Activated T-cell treated with anti-CD3 and anti-CD28 coated beads, Interleukin-2, amount 50 U/mL, for 4 hours (primary cell): ENCODE measurements around the gene KNSTRN. TPM values are rescaled to one million over a fixed set of nuclear protein-coding genes. Genes with fewer than 3 reads are reported as not detected.

ENCODE experiments used
- ATAC-seq, 2 donors: fragments of 200-7000 bp; cut with Tn5 transposase; one replicate each; pipeline ENCODE4 v1.10.0; 2021
- DNase-seq: peaks from one replicate; pipeline ENCODE4 v3.0.0-alpha.2; 2020
- H3K27me3 Mint-ChIP-seq: one replicate; pipeline ENCODE4 v1.8.0; 2021; ENCODE audit warnings: low read depth, mixed read lengths
- H3K36me3 Mint-ChIP-seq: one replicate; pipeline ENCODE4 v1.8.0; 2022; ENCODE audit warnings: mixed read lengths; ENCODE audit not compliant: insufficient read depth
- H3K4me1 Mint-ChIP-seq: one replicate; pipeline ENCODE4 v1.8.0; 2021; ENCODE audit warnings: low read depth, mixed read lengths
- H3K4me3 Mint-ChIP-seq: one replicate; pipeline ENCODE4 v1.8.0; 2021; ENCODE audit warnings: mild to moderate bottlenecking, moderate library complexity, mixed read lengths
- H3K9me3 Mint-ChIP-seq: one replicate; pipeline ENCODE4 v1.8.0; 2021; ENCODE audit warnings: mixed read lengths
- total RNA-seq, 3 donors: library from RNA; stranded (reverse); gene quantifications; one replicate each; pipeline ENCODE4 v1.2.1, GENCODE V29; 2021

KNSTRN gene
- total RNA-seq, 3 donors from 2014 or later, result 22.6 to 37.0 (median 29.1) TPM

DNA sequence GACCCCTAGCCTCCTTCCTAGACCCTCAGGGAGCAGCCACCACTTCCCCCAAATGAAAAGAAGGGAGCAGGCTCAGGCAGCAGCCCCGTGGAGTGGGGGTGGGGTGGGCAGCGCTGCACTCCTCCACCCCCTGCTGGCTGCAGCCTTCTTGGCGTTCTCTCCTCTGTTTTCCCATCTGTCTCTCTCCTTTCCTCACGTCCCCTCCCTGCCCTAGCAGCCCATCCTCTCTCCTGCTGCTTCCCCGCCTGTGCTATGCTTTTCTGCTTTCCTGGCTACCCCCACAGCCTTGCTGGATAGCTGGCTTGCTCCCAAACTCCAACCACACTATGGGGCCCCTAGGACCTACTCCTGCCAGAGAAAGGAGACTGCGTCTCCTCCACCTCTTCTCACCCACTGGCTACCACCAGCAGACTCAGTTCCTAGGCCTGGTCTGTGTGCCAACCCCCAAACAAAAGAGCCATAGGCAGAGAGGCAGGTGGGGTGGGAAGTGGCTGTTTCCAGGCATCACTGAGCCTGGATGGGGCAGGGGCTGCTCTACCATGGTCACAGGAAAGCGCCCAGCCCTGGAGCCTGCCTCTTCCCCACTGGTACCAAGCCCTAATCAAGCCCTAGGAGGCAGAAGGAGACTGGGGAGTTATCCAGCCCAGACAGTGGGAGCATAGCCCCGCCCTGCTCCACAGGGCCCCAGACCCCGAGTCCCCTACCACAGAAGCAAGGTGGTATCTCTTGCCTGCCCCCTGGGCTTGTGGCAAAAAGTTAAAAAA is 27.9 kb upstream of the KNSTRN start:
- Mint-ChIP-seq H3K36me3 (no peaks in the 10 kb centered on the region), H3K4me1 (peaks cover 7% of the 10 kb centered on the region)
- ATAC-seq, result no peak

DNA sequence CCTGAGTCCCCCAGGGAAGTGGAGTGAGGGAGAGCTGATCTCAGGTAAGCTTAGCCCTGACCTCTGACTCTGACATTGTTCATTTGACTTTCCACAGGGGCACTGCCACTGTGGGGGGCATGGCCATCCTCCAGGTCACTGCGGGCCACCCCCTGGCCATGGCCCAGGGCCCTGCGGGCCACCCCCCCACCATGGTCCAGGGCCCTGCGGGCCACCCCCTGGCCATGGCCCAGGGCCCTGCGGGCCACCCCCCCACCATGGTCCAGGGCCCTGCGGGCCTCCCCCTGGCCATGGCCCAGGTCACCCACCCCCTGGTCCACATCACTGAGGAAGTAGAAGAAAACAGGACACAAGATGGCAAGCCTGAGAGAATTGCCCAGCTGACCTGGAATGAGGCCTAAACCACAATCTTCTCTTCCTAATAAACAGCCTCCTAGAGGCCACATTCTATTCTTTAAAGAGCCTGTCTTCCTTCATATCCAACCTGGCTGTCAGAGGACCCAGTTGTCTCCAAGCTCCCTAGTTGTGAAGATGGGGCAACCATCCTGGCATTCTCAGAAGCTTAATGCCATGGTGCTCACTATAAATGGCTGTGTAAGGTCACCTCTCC is 26.4 kb upstream of the KNSTRN start:
- no peaks in the 10 kb centered on the region for H3K36me3 Mint-ChIP-seq
- peaks cover 10% of the 10 kb centered on the region for H3K27me3 Mint-ChIP-seq
- no peak overlapping the region for H3K4me3 Mint-ChIP-seq
- ATAC-seq, result no peak
- no peak for DNase-seq
- H3K9me3 Mint-ChIP-seq, result no peaks in the 10 kb centered on the region
- H3K4me1 Mint-ChIP-seq, result peaks cover 7% of the 10 kb centered on the region

More for the DNA sequence above, 27.9 kb upstream of the KNSTRN start:
- Mint-ChIP-seq H3K27me3 (peaks cover 10% of the 10 kb centered on the region), H3K9me3 (no peaks in the 10 kb centered on the region), H3K4me3 (no peak overlapping the region)
- no peak for DNase-seq

DNA sequence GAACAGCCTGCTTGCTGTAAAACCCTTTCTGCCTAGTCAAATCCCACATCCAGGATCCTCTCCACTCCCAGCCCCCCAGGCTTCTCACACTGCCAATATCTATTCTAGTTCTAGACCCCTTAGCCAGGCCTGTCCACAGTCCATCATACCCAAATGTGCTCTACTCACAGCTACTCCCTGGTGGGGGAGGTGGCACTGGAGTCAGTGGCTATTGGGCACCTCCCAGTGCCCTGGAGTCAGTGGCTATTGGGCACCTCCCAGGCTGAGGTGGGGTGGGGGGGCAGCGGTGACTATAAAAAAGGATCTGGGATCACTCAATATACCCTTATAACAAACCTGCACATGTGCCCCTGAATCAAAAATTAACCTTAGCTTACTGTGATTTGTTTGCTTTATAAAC is 25.3 kb upstream of the KNSTRN start:
- no peaks in the 10 kb centered on the region for H3K9me3 Mint-ChIP-seq
- DNase-seq, result no peak
- H3K36me3 Mint-ChIP-seq, result no peaks in the 10 kb centered on the region
- no peak for ATAC-seq
- peaks cover 10% of the 10 kb centered on the region for H3K27me3 Mint-ChIP-seq
- H3K4me3 Mint-ChIP-seq, result peak overlapping the region; percentile 76
- H3K4me1 Mint-ChIP-seq, result peaks cover 7% of the 10 kb centered on the region

DNA sequence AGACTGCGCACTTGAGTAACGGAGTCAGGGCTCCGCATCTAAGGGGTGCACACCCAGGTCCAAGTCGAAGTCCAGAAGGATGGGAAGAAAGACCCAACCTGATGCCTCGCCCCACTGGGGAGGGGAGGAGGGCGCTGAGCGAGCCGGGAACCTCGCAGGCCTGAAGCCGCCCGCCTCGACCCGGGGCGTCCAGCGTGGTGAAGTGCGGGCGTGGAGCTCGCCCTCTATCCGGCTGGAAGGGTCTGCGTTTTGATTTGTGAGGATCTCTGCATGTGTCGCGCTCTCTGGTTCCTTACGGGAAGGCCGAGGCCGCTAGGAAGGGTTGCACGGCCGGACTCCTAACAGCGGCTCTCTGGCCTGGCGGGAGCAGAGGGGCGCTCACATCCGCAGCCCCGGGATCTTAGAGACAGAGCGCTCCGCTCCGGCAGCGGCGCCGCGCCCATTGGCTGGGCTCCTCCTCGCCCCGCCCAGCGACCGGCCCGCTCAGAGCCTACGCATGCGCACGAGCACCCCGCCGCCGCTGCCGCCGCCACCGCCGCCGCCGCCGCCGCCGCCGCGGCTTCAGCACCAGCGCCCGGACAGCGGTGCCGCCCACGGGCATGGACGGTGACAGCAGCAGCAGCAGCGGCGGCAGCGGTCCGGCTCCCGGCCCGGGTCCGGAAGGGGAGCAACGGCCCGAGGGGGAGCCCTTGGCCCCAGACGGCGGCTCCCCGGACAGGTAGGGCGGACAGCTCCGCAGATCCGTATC is 24.6 kb upstream of the KNSTRN start, which contains the start of gene DISP2:
DISP2 (plus strand) TSS at position 497 of the 748 bp plus-strand sequence; CDS start at position 600, 103 bp downstream.
- Mint-ChIP-seq H3K4me1 (peaks cover 7% of the 10 kb centered on the region), H3K36me3 (peaks cover 3% of the 10 kb centered on the region), H3K9me3 (no peaks in the 10 kb centered on the region), H3K27me3 (peaks cover 10% of the 10 kb centered on the region), H3K4me3 (peak within 1 kb of the TSS; percentile 76)
- ATAC-seq, result peak; percentile 95
- peak; percentile 84 for DNase-seq

DNA sequence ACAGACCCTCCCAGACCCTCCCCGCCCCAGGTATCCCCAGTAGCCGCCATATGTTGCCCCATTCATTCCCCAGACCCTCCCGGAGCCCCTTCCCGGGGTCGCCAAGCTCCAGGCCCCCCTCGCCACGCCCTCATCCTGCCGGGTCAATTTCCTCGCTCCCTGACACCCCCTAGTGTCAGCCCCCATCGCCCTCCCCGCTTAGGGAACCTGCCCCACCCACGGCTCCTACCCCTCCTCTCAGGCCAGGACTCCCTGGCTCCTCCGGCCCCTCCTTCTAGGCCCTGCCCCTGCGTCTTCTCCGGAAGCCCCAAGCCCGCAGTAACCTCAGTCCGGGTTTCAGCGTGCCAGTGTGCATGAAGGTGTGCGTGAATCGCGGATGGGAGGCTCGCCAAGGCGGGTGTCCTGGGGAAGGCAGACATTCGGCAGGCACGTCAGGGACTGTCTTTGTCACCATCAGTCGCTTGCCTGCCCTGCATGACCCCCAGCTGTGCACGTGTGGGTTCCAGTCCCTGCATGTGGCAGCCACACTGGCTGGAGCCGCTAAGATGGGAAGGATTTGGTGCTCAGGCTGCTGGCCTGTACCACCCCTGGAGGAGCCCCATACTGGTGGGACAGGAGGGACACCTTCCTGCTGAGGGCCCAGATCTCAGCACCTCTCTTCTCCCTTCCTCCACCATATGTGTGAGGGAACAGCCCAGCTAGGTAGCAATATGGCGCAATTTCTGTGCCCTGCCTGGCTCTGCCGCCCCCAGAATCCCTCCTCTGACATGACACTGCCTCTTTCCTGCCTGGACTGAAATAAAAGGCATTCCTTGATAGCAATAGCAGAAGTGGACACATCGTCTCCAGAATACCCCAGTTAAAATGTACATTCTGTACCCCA is 23.8 kb upstream of the KNSTRN start:
- Mint-ChIP-seq H3K27me3 (peaks cover 8% of the 10 kb centered on the region), H3K4me3 (peak overlapping the region; percentile 75), H3K4me1 (peaks cover 7% of the 10 kb centered on the region), H3K36me3 (peaks cover 3% of the 10 kb centered on the region), H3K9me3 (no peaks in the 10 kb centered on the region)
- DNase-seq (peak; percentile 38), ATAC-seq (peak; percentile 42 to 46)

DNA sequence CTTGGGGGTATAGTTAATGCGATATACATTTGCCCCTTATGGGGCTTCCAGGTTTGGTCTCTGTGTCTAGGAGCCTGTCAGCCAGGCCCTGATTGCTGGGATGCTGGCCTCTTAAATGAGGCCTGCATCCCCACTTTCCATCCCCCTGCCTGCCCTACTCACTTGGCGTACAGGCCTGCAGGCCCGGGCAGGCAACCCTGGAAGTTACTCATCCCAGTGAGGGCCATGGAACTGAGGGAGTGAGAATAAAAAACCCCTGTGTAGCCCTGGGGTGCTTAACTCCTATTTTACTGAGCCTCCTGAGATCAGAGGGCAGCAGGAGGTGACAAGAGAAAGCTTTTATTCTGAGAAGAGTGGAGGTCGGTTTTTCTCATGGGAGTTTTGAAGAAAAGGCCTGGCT is 22.5 kb upstream of the KNSTRN start:
- H3K4me1 Mint-ChIP-seq, result peaks cover 7% of the 10 kb centered on the region
- DNase-seq (no peak), ATAC-seq (no peak)
- H3K4me3 Mint-ChIP-seq, result no peak overlapping the region
- peaks cover 3% of the 10 kb centered on the region for H3K36me3 Mint-ChIP-seq
- H3K27me3 Mint-ChIP-seq, result peaks cover 6% of the 10 kb centered on the region
- H3K9me3 Mint-ChIP-seq, result no peaks in the 10 kb centered on the region

DNA sequence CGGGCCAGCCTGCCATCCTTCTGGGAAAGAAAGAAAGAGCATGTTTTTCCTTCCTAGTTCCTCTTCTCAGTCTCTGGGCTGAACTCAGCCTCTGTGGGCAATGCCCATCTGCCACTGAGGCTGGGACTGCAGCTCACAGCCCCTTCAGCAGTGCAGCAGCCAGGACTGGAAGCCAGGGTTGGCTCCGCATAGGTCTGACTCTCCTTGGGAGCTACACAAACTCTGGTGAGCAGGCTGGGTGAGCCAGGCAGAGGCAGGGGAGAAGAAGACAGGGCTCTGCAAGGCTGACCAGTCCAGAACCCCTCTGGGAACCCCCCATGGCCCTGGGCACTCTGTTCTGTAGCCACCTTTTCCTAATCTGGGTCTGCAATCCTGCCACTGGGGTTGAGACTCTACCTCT is 20.9 kb upstream of the KNSTRN start:
- no peaks in the 10 kb centered on the region for H3K27me3 Mint-ChIP-seq
- peaks cover 3% of the 10 kb centered on the region for H3K36me3 Mint-ChIP-seq
- ATAC-seq (no peak), DNase-seq (no peak)
- no peaks in the 10 kb centered on the region for H3K9me3 Mint-ChIP-seq
- H3K4me1 Mint-ChIP-seq, result peaks cover 15% of the 10 kb centered on the region
- no peak overlapping the region for H3K4me3 Mint-ChIP-seq

DNA sequence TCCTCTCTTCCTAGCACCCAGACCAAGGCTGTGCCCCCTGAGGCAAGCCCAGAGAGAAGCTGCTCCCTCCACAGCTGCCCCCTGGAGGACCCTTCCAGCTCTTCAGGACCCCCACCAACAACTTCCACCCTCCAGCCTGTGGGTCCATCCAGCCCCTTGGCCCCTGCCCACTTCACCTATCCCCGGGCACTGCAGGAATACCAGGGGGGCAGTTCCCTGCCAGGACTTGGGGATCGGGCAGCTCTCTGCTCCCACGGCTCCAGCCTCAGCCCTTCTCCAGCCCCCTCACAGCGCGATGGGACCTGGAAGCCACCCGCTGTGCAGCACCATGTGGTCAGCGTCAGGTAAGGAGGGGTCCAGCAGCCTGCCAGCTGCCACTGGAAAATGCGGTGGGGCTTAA is 18.9 kb upstream of the KNSTRN start:
- H3K4me1 Mint-ChIP-seq, result peaks cover 21% of the 10 kb centered on the region
- peaks cover 3% of the 10 kb centered on the region for H3K36me3 Mint-ChIP-seq
- H3K27me3 Mint-ChIP-seq, result no peaks in the 10 kb centered on the region
- H3K4me3 Mint-ChIP-seq, result no peak overlapping the region
- DNase-seq, result no peak
- ATAC-seq, result no peak
- no peaks in the 10 kb centered on the region for H3K9me3 Mint-ChIP-seq

DNA sequence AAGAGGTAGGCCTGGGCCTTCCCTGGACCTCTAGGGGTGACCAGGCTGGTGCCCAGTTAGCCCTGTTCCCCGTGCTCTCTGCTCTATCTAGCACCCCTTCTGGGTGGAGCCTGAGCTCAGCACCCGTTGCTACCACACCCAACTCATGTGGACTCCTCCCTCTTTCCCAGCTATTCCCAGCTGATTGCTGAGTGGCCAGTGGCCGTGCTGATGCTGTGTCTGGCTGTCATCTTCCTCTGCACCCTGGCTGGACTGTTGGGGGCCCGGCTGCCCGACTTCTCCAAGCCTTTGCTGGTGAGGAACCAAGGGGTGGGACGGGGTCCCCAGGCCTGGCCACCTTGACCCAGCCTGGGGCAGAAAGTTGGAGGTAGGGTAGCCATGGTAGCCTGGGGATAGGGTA is 18.3 kb upstream of the KNSTRN start:
- no peaks in the 10 kb centered on the region for H3K27me3 Mint-ChIP-seq
- H3K9me3 Mint-ChIP-seq, result no peaks in the 10 kb centered on the region
- peaks cover 18% of the 10 kb centered on the region for H3K4me1 Mint-ChIP-seq
- no peak overlapping the region for H3K4me3 Mint-ChIP-seq
- DNase-seq (no peak), ATAC-seq (no peak)
- H3K36me3 Mint-ChIP-seq, result peaks cover 3% of the 10 kb centered on the region

DNA sequence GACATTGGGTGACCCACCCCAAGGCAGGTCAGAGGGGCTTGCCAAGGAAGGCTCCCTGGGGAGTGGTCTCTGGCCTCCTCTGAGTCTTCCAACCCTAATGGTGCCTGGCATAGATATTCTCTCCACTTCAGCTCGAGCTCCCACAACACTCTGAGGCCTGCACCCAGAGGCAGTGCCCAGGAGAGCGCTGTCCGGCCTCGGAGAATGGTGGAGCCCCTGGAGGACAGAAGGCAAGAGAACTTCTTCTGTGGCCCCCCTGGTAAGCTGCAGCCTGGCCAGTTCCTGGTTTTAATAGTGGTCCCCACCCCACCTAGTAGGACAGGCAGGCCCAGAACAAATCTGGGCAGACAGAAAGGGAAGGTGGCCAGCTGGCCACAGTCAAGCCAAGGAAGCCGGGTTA is 17.5 kb upstream of the KNSTRN start:
- DNase-seq, result no peak
- no peaks in the 10 kb centered on the region for H3K27me3 Mint-ChIP-seq
- no peak overlapping the region for H3K4me3 Mint-ChIP-seq
- no peak for ATAC-seq
- H3K36me3 Mint-ChIP-seq, result peaks cover 3% of the 10 kb centered on the region
- no peaks in the 10 kb centered on the region for H3K9me3 Mint-ChIP-seq
- H3K4me1 Mint-ChIP-seq, result peaks cover 18% of the 10 kb centered on the region

DNA sequence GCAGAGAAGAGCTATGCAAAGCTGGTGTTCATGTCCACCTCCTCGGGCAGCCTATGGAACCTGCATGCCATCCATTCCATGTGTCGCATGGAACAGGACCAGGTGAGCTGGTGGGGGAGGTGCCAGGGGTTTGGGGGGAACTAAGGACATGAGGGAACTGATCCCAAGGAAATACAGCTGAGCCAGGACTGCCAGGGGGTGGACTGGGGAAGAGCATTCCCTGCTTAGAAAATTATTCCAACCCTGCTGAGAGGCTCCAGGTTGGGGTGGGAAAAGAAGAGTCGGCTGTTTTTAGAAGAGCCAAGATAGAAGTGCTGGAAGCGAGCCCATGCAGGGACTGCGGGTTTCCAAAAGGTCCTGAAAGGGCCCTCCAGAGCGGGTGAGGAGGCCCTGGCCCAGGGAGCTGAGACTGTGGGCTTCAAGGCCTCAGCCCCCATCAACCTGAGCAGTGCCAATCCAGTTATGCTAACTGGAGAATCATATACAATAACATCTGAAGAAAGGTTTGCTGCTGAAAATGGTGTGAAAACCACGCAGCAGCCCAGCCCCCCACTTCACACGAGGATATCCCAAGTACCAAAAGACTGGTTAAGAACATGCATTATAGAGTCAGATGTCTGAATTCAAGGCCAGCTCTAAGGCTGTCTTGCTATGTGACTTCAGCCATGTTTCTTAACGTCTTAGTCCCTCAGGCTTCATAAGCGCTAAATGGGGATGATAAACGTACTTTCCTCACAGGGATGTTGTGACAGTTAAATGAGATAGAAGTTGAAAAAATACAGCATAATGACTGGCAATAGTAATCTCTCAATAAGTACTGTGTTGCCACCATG is 16.7 kb upstream of the KNSTRN start:
- Mint-ChIP-seq H3K27me3 (no peaks in the 10 kb centered on the region), H3K36me3 (peaks cover 3% of the 10 kb centered on the region), H3K4me1 (peaks cover 18% of the 10 kb centered on the region), H3K4me3 (peak overlapping the region; percentile 23), H3K9me3 (no peaks in the 10 kb centered on the region)
- no peak for ATAC-seq
- no peak for DNase-seq

DNA sequence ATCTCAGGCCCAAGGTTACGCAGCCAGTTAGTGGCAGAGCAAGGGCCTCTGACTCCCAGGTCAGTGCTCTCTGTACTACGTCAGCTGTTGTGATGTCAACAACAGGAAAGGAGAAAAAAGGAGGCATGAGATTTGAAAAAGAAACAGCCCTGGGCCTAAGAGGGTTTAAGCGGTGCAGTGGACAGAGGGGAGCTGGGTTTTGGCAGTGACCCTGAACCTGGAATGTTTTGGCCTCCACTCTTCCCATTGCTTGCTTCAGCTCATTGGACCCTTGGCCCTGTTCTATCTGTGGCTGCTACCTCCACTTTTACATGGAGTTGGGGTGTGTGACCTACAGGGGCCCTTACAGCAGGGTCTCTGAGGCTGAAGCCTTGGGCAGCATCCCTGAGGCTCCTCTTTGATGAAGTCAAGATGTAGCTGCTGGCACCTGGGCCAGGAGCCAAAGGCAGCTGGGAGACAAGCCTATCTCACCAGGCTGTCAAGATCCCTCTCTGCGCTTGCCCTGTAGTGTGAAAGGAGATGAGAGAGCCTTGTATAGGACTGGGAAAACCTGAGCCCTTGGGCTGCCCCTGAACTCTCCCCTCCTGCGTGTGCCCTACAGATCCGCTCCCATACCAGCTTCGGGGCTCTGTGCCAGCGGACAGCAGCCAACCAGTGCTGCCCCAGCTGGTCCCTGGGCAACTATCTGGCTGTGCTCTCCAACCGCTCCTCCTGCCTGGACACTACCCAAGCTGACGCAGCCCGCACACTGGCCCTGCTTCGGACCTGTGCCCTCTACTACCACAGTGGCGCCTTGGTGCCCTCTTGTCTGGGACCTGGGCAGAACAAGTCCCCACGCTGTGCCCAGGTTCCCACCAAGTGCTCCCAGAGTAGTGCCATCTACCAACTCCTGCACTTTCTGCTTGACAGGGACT is 15.8 kb upstream of the KNSTRN start:
- Mint-ChIP-seq H3K9me3 (no peaks in the 10 kb centered on the region), H3K4me1 (peaks cover 18% of the 10 kb centered on the region), H3K4me3 (peak overlapping the region; percentile 79), H3K27me3 (no peaks in the 10 kb centered on the region), H3K36me3 (peaks cover 3% of the 10 kb centered on the region)
- ATAC-seq, result no peak
- DNase-seq, result no peak
